GM23248 (cell line): Measurements from ENCODE around the gene ATP2B2. TPM values are rescaled to one million over a fixed set of nuclear protein-coding genes. Genes with fewer than 3 reads are reported as not detected.

ENCODE experiments used
- DNase-seq: peaks from one replicate; pipeline ENCODE4 v3.0.0-alpha.2; 2015
- H2AFZ ChIP-seq: fragments of 200-600 bp; sonication (generic); 2 replicates; pipeline ENCODE4 v1.6.1; 2016; ENCODE audit warnings: antibody characterized with exemption
- H3F3A ChIP-seq: fragments of 200-600 bp; sonication (generic); 2 replicates; pipeline ENCODE4 v1.6.1; 2016; ENCODE audit warnings: mild to moderate bottlenecking, antibody characterized with exemption, mixed run types; ENCODE audit not compliant: insufficient read depth
- H3K27ac ChIP-seq: fragments of 200-600 bp; sonication (generic); 2 replicates; pipeline ENCODE4 v1.5.1; 2016; ENCODE audit warnings: mild to moderate bottlenecking
- H3K27me3 ChIP-seq: fragments of 200-600 bp; sonication (generic); replicated peaks from 2 replicates; pipeline ENCODE4 v1.6.1; 2016; ENCODE audit warnings: mild to moderate bottlenecking; ENCODE audit not compliant: insufficient read depth
- H3K36me3 ChIP-seq: fragments of 200-600 bp; sonication (generic); 2 replicates; pipeline ENCODE4 v1.6.1; 2016; ENCODE audit warnings: low read depth, mild to moderate bottlenecking
- H3K4me1 ChIP-seq: fragments of 200-600 bp; sonication (generic); 2 replicates; pipeline ENCODE4 v1.6.1; 2016; ENCODE audit warnings: mild to moderate bottlenecking; ENCODE audit not compliant: insufficient read depth
- H3K4me2 ChIP-seq: fragments of 200-600 bp; sonication (generic); one replicate; pipeline ENCODE4 v1.6.1; 2016; ENCODE audit warnings: mild to moderate bottlenecking; ENCODE audit not compliant: unreplicated experiment
- H3K4me3 ChIP-seq: fragments of 200-600 bp; sonication (generic); 2 replicates; pipeline ENCODE4 v1.5.1; 2016; ENCODE audit warnings: mild to moderate bottlenecking
- H3K79me2 ChIP-seq: fragments of 200-600 bp; sonication (generic); 2 replicates; pipeline ENCODE4 v1.6.1; 2016; ENCODE audit warnings: mild to moderate bottlenecking; ENCODE audit not compliant: insufficient read depth
- H3K9ac ChIP-seq: fragments of 200-600 bp; sonication (generic); 2 replicates; pipeline ENCODE4 v1.6.1; 2016; ENCODE audit warnings: mild to moderate bottlenecking
- H3K9me2 ChIP-seq: fragments of 200-600 bp; sonication (generic); 2 replicates; pipeline ENCODE4 v1.6.1; 2016; ENCODE audit warnings: mixed run types, mild to moderate bottlenecking, moderate library complexity; ENCODE audit not compliant: insufficient read depth
- H3K9me3 ChIP-seq: fragments of 200-600 bp; sonication (generic); one replicate; pipeline ENCODE4 v1.6.1; 2017; ENCODE audit warnings: low read depth
- H4K20me1 ChIP-seq: fragments of 200-600 bp; sonication (generic); 2 replicates; pipeline ENCODE4 v1.6.0; 2016; ENCODE audit not compliant: insufficient read depth
- EZH2 ChIP-seq: fragments of 200-600 bp; sonication (generic); IDR thresholded peaks from 2 replicates; pipeline ENCODE4 v1.6.1; 2018; ENCODE audit warnings: antibody characterized with exemption, mild to moderate bottlenecking; ENCODE audit not compliant: insufficient read depth, poor library complexity, severe bottlenecking
- EZH2phosphoT487 ChIP-seq: fragments of 200-600 bp; sonication (generic); IDR thresholded peaks from 2 replicates; pipeline ENCODE4 v1.6.1; 2018; ENCODE audit warnings: antibody characterized with exemption, moderate library complexity, mild to moderate bottlenecking, low read depth; ENCODE audit not compliant: insufficient read depth
- WGBS, 2 experiments: methylation state at CpG; one replicate each; pipeline ENCODE4 v1.1.6; 2015 to 2017; ENCODE audit warnings: low lambda C conversion rate in 2 of 2, low coverage in 1 of 2; ENCODE audit errors: missing lambda C conversion rate in 2 of 2; 5-methylcytosine and 5-hydroxymethylcytosine counted together
- in situ Hi-C: fragments of 300-500 bp; cut with MboI; formaldehyde crosslinking; loops from 2 replicates; pipeline ENCODE4 v1.15.0; 2020
- polyA plus RNA-seq: library from polyadenylated mRNA; unstranded; fragments of >200 nt; fragmentation: Nextera tagmentation; extraction: Ambion mirVana; gene quantifications from 2 replicates; pipeline ENCODE4 v1.2.1, GENCODE V29; 2016
- total RNA-seq: library from RNA; depleted of rRNA; stranded (reverse); fragments of >200 nt; shearing (Covaris generic); gene quantifications from 2 replicates; pipeline ENCODE4 v1.2.3, GENCODE V29; 2014

ATP2B2 gene
- total and polyA plus RNA-seq, 2 experiments from 2014 or later, result not detected

GRCh38 chr3:10507331-10507730 is 1.9 kb upstream of the ATP2B2 start:
- WGBS, 2 experiments, result 65 to 71% methylated on average over 9 of the region's 9 CpGs
- TF ChIP-seq EZH2, result no peak
- TF ChIP-seq EZH2phosphoT487, result no peak
- Histone ChIP-seq H3K36me3 (no peaks in the 10 kb centered on the region), H3F3A (no peaks in the 10 kb centered on the region), H2AFZ (no peak overlapping the region), H3K79me2 (no peaks in the 10 kb centered on the region), H3K4me3 (no peak overlapping the region), H4K20me1 (no peaks in the 10 kb centered on the region), H3K9me2 (no peaks in the 10 kb centered on the region), H3K4me2 (no peak overlapping the region), H3K27me3 (peaks cover 21% of the 10 kb centered on the region), H3K4me1 (no peaks in the 10 kb centered on the region), H3K27ac (no peak overlapping the region), H3K9me3 (no peaks in the 10 kb centered on the region), H3K9ac (no peak overlapping the region)
- no peak for DNase-seq
- in situ Hi-C loops, result no loop called here

DNA sequence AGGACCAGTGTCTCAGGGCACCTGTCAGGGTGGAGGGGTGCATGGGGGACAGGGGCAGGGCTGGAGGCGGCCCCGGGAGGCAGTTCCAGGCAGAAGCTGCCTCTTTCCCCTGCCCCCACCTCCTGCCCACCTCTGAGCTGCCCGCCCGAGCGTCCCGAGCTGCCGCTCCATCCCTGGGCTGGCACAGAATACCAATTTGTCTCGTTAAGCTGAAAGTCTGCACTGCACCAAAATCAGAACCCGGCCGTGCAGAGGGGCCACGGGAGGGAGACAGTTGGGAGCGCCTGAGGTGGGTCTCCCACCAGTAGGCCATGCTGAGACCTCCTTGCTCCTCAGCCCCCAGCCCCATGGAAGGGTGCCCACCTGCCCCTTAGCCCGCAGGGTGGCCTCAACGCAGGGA is 1.3 kb upstream of the ATP2B2 start:
- no peak overlapping the region for H3K9ac ChIP-seq
- H3K27me3 ChIP-seq, result peaks cover 21% of the 10 kb centered on the region
- in situ Hi-C loops, result no loop called here
- H3K4me2 ChIP-seq, result no peak overlapping the region
- H3K9me2 ChIP-seq, result no peaks in the 10 kb centered on the region
- H3K79me2 ChIP-seq, result no peaks in the 10 kb centered on the region
- no peaks in the 10 kb centered on the region for H3K9me3 ChIP-seq
- WGBS, 2 experiments, result 61 to 73% methylated on average over 9 to 14 of the region's 14 CpGs
- DNase-seq, result no peak
- no peak overlapping the region for H3K27ac ChIP-seq
- no peaks in the 10 kb centered on the region for H3K36me3 ChIP-seq
- no peak overlapping the region for H3K4me3 ChIP-seq
- H3F3A ChIP-seq, result no peaks in the 10 kb centered on the region
- H4K20me1 ChIP-seq, result no peaks in the 10 kb centered on the region
- no peak for TF ChIP-seq EZH2phosphoT487
- TF ChIP-seq EZH2, result no peak
- no peaks in the 10 kb centered on the region for H3K4me1 ChIP-seq
- no peak overlapping the region for H2AFZ ChIP-seq

DNA sequence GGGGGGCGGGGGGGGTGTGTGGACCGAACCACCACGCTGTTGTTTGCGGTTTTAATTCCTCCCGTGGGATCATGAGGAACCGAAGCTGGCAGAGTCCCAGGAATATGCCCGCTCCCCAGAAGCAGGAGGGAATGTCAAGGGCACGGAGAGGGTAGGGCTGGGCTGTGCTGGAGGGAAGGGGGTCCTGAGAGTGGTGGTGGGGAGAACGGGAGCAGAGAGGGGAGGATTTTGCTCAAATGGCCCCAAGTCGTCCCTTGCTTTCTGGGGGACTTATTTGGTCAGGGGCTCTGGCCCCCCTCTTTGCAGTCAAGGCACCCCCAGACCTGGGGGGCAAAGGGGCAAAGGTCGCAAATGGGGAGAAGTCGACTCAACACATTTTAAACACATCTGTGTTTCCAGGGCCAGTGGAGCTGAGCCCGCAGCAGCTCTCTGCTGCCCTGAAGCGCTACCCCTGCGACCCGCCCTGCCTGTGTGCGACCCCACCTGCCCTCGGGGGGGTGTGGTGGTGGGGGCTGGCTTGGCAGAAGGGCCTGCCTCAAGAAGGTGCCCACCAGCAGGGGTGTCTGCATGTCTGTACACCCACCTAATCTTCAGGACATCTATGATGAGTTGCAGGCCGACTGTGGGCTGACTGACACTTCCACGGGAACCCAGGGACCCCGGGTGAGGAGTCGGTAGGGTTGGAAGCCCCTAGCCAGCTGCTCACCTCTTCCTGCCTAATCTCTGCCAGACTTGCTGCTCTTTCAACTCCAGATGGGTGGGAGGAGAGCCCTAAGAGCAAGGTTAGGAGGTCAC is 602 bp upstream of the ATP2B2 start:
- Histone ChIP-seq H3K36me3 (no peaks in the 10 kb centered on the region), H2AFZ (no peak overlapping the region), H3K9ac (no peak overlapping the region), H4K20me1 (no peaks in the 10 kb centered on the region), H3K27me3 (peaks cover 21% of the 10 kb centered on the region), H3K9me2 (no peaks in the 10 kb centered on the region), H3K79me2 (no peaks in the 10 kb centered on the region), H3K4me1 (no peaks in the 10 kb centered on the region), H3K9me3 (no peaks in the 10 kb centered on the region), H3K4me3 (no peak overlapping the region), H3F3A (no peaks in the 10 kb centered on the region), H3K27ac (no peak overlapping the region), H3K4me2 (no peak overlapping the region)
- no peak for TF ChIP-seq EZH2
- in situ Hi-C loops, result no loop called here
- 4 to 10% methylated on average over 14 to 22 of the region's 22 CpGs for WGBS, 2 experiments
- no peak for DNase-seq

DNA sequence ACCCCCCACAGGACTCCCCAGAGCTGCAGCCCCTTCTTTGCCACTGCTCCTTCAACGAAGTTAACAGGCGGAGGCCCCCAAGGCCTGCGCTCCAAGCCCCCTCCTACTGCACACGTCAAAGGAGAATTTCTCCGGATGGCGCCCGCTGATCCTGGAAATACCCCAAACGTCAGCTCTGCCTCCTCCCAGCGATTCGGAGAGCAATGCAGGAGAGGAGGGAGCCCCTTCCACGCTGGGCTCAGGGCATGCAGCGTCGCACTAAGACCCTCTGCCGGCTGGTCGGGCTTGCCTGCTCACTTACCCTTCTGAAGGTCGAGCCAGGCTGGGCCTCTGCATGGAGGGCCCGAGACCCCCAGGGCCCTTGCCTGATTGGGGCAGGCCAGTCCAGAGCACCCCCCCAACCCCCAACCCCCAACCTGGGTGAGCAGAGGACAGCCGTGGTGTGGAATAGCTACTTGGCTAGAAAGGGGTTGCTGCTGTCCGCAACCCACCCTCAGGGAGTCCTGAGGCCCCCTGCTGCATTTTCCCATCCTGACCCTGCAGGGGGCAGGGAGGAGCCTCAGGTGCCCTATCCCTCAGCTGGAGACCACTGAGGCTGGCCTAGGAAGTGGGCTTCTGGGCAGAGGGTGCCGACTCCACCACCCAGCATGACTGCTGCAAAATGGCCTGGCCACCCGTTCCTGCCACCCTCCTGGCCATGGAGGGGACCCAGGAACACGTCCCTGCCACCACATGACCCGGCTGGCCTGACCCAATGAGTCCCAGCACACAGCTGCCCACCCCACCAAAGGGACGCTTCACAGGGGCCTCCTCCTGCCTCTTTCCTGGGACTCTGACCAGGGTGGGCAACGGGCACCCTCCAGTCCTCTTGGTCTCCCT is 976 bp downstream of the ATP2B2 start:
- Histone ChIP-seq H3K4me1 (no peaks in the 10 kb centered on the region), H2AFZ (no peak overlapping the region), H3K27ac (no peak overlapping the region), H3K79me2 (no peaks in the 10 kb centered on the region), H3K36me3 (no peaks in the 10 kb centered on the region), H3K9me3 (no peaks in the 10 kb centered on the region), H3F3A (no peaks in the 10 kb centered on the region), H3K4me2 (no peak overlapping the region), H3K9me2 (no peaks in the 10 kb centered on the region), H4K20me1 (no peaks in the 10 kb centered on the region), H3K4me3 (no peak overlapping the region), H3K9ac (no peak overlapping the region), H3K27me3 (peaks cover 21% of the 10 kb centered on the region)
- in situ Hi-C loops, result no loop called here
- WGBS, 2 experiments, result 34 to 35% methylated on average over 23 to 24 of the region's 25 CpGs
- DNase-seq, result no peak
- no peak for TF ChIP-seq EZH2phosphoT487
- TF ChIP-seq EZH2, result no peak
